ENCODE results near the gene STIMATE.

The STIMATE gene

GRCh38 chr3:52824037-52824436, 73.3 kb downstream of the STIMATE start:
- no peak overlapping the region for H3K27ac ChIP-seq (ENCODE audit: low read depth, low read length, poor library complexity, severe bottlenecking)
- no peak overlapping the region for H3K9ac ChIP-seq (ENCODE audit: low read length)
- no peaks in the 10 kb centered on the region for H3K79me2 ChIP-seq (ENCODE audit: insufficient read depth, low read length)
- no peaks in the 10 kb centered on the region for H3K9me3 ChIP-seq (ENCODE audit: low read length)
- H3K4me1 ChIP-seq (ENCODE audit: insufficient read depth, low read length, severe bottlenecking) = no peaks in the 10 kb centered on the region
- no peaks in the 10 kb centered on the region for H3K27me3 ChIP-seq (ENCODE audit: insufficient read depth, low read length)
- TF ChIP-seq CTCF (IDR thresholded peaks at IDR 0.05; ENCODE audit: low read length) (no peak), EZH2 (IDR thresholded peaks at IDR 0.05; ENCODE audit: borderline replicate concordance, low read length) (no peak)
- no peak overlapping the region for H3K4me3 ChIP-seq (ENCODE audit: low read depth, low read length, poor library complexity, severe bottlenecking)
- no peak overlapping the region for H3K4me2 ChIP-seq (ENCODE audit: low read length)
- no peaks in the 10 kb centered on the region for H4K20me1 ChIP-seq (ENCODE audit: insufficient read depth, low read length)
- H3K9me2 ChIP-seq (ENCODE audit: low read depth, low read length) = no peaks in the 10 kb centered on the region
- no peak overlapping the region for H2AFZ ChIP-seq (ENCODE audit: low read length)
- H3K36me3 ChIP-seq (ENCODE audit: insufficient read depth, low read length) = no peaks in the 10 kb centered on the region
- no peaks in the 10 kb centered on the region for H3F3A ChIP-seq (ENCODE audit: insufficient read depth, low read length)

DNA sequence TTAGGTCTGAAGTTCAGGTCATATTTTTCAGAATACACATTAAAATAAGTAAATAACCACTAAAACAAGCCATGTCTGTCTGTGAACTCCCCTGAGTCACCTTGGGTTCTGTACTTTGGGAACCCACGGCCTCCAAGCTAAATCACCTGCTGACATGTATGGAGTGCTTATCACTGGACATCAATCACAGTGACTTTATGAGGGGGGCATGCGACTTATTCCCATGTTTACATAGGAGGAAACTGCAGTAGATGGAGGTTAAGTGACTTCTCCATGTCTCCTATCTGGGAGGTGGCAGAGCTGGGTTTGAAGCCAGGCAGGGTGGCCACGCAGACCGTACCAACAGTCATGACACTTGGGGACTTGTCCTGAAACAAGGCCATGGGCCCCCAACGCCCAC, 75.0 kb downstream of the STIMATE start:
- Histone ChIP-seq H3F3A (ENCODE audit: insufficient read depth, low read length) (no peaks in the 10 kb centered on the region), H3K9me3 (ENCODE audit: low read length) (no peaks in the 10 kb centered on the region), H3K4me3 (ENCODE audit: low read depth, low read length, poor library complexity, severe bottlenecking) (no peak overlapping the region), H3K36me3 (ENCODE audit: insufficient read depth, low read length) (no peaks in the 10 kb centered on the region), H4K20me1 (ENCODE audit: insufficient read depth, low read length) (no peaks in the 10 kb centered on the region), H3K27me3 (ENCODE audit: insufficient read depth, low read length) (no peaks in the 10 kb centered on the region), H3K9ac (ENCODE audit: low read length) (no peak overlapping the region), H3K27ac (ENCODE audit: low read depth, low read length, poor library complexity, severe bottlenecking) (no peak overlapping the region), H3K79me2 (ENCODE audit: insufficient read depth, low read length) (no peaks in the 10 kb centered on the region), H2AFZ (ENCODE audit: low read length) (no peak overlapping the region), H3K4me1 (ENCODE audit: insufficient read depth, low read length, severe bottlenecking) (no peaks in the 10 kb centered on the region), H3K9me2 (ENCODE audit: low read depth, low read length) (no peaks in the 10 kb centered on the region), H3K4me2 (ENCODE audit: low read length) (no peak overlapping the region)
- TF ChIP-seq EZH2 (IDR thresholded peaks at IDR 0.05; ENCODE audit: borderline replicate concordance, low read length) (no peak), CTCF (IDR thresholded peaks at IDR 0.05; ENCODE audit: low read length) (no peak)

DNA sequence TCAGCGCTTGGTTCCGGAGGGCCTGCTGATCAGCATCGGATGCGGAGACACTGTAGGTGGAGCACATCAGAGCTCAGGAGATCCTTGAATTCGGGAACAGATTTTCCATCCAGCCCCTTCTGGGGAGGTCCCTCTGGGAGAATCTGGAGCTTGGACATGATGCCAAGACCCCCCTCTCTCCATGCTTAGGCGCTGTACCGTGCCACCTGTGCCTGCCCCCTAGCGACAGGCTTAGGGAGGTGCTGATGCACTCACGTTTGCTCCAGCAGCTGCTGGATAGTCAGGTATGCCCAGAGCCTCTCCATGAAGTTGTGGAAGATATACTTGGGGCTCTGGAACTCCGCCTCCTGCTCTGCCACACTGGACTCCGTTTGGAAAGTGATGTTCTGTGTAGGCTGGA, 76.6 kb downstream of the STIMATE start:
- Histone ChIP-seq H2AFZ (ENCODE audit: low read length) (no peak overlapping the region), H3K9me2 (ENCODE audit: low read depth, low read length) (no peaks in the 10 kb centered on the region), H3K4me3 (ENCODE audit: low read depth, low read length, poor library complexity, severe bottlenecking) (no peak overlapping the region), H3K27ac (ENCODE audit: low read depth, low read length, poor library complexity, severe bottlenecking) (no peak overlapping the region), H3K9me3 (ENCODE audit: low read length) (no peaks in the 10 kb centered on the region), H3K79me2 (ENCODE audit: insufficient read depth, low read length) (no peaks in the 10 kb centered on the region), H3F3A (ENCODE audit: insufficient read depth, low read length) (no peaks in the 10 kb centered on the region), H3K36me3 (ENCODE audit: insufficient read depth, low read length) (no peaks in the 10 kb centered on the region), H3K4me2 (ENCODE audit: low read length) (no peak overlapping the region), H4K20me1 (ENCODE audit: insufficient read depth, low read length) (no peaks in the 10 kb centered on the region), H3K9ac (ENCODE audit: low read length) (no peak overlapping the region), H3K27me3 (ENCODE audit: insufficient read depth, low read length) (no peaks in the 10 kb centered on the region), H3K4me1 (ENCODE audit: insufficient read depth, low read length, severe bottlenecking) (no peaks in the 10 kb centered on the region)
- TF ChIP-seq CTCF (IDR thresholded peaks at IDR 0.05; ENCODE audit: low read length) = peak; percentile 92
- TF ChIP-seq EZH2 (IDR thresholded peaks at IDR 0.05; ENCODE audit: borderline replicate concordance, low read length) = no peak
